KMS-11 (cell line): Measurements from ENCODE around the gene MAN1B1.
"Not testable (repeated sequence)": the region's sequence is repeated elsewhere in the genome, so short reads cannot be mapped to it uniquely, and the experiment has no call there.

ENCODE experiments used
- H2AFZ ChIP-seq: fragments of 200-600 bp; sonication (generic); 2 replicates; pipeline ENCODE4 v1.6.1; 2016; ENCODE audit warnings: antibody characterized with exemption, mixed run types, low read depth
- H3K27ac ChIP-seq: fragments of 200-600 bp; sonication (generic); 2 replicates; pipeline ENCODE4 v1.6.1; 2016; ENCODE audit warnings: mild to moderate bottlenecking, mixed run types
- H3K27me3 ChIP-seq: fragments of 200-600 bp; sonication (generic); 2 replicates; pipeline ENCODE4 v1.6.1; 2017; ENCODE audit warnings: mild to moderate bottlenecking, low read depth, mixed run types, moderate library complexity; ENCODE audit not compliant: insufficient read depth
- H3K36me3 ChIP-seq: fragments of 200-600 bp; sonication (generic); 2 replicates; pipeline ENCODE4 v1.6.1; 2017; ENCODE audit warnings: mild to moderate bottlenecking, mixed run types; ENCODE audit not compliant: insufficient read depth
- H3K4me1 ChIP-seq: fragments of 200-600 bp; sonication (generic); 2 replicates; pipeline ENCODE4 v1.6.1; 2016; ENCODE audit warnings: mild to moderate bottlenecking, low read depth, mixed run types; ENCODE audit not compliant: poor library complexity, severe bottlenecking
- H3K4me2 ChIP-seq: fragments of 200-600 bp; sonication (generic); 2 replicates; pipeline ENCODE4 v1.7.0; 2016; ENCODE audit warnings: mild to moderate bottlenecking, mixed run types
- H3K4me3 ChIP-seq: fragments of 200-600 bp; sonication (generic); IDR thresholded peaks from 2 replicates; pipeline ENCODE4 v1.6.1; 2017; ENCODE audit warnings: low read depth, low read length, mixed read lengths; ENCODE audit not compliant: insufficient read depth
- H3K79me2 ChIP-seq: fragments of 200-600 bp; sonication (generic); 2 replicates; pipeline ENCODE4 v1.6.1; 2016; ENCODE audit warnings: low read depth, mixed run types; ENCODE audit not compliant: insufficient read depth
- H3K9ac ChIP-seq: fragments of 200-600 bp; sonication (generic); 2 replicates; pipeline ENCODE4 v1.6.1; 2016; ENCODE audit warnings: mild to moderate bottlenecking, mixed run types
- H4K20me1 ChIP-seq: fragments of 200-600 bp; sonication (generic); 2 replicates; pipeline ENCODE4 v1.6.1; 2016; ENCODE audit warnings: mild to moderate bottlenecking, mixed run types; ENCODE audit not compliant: insufficient read depth
- CTCF ChIP-seq: fragments of 200-600 bp; sonication (generic); conservative IDR thresholded peaks from 2 replicates; pipeline ENCODE4 v1.6.1; 2017; ENCODE audit warnings: low read depth, mild to moderate bottlenecking, antibody characterized with exemption, low read length, moderate library complexity, mixed read lengths

MAN1B1 gene

GRCh38 chr9:137062384-137062783 is 24.4 kb upstream of the MAN1B1 start:
- Histone ChIP-seq H3K4me2 (no peak overlapping the region), H3K4me3 (no peak overlapping the region), H3K27ac (no peak overlapping the region), H3K27me3 (peaks cover 32% of the 10 kb centered on the region; the same call in 1 of the 2 replicates), H3K9ac (no peak overlapping the region), H3K79me2 (no peaks in the 10 kb centered on the region), H2AFZ (no peak overlapping the region), H4K20me1 (no peaks in the 10 kb centered on the region), H3K4me1 (peaks cover 3% of the 10 kb centered on the region), H3K36me3 (no peaks in the 10 kb centered on the region)
- TF ChIP-seq CTCF = no peak

GRCh38 chr9:137062798-137063197 is 24.0 kb upstream of the MAN1B1 start:
- not testable (repeated sequence) for H3K4me3 ChIP-seq, H3K79me2 ChIP-seq, H3K4me1 ChIP-seq, H2AFZ ChIP-seq, H3K27ac ChIP-seq, H4K20me1 ChIP-seq, H3K4me2 ChIP-seq, H3K36me3 ChIP-seq, H3K9ac ChIP-seq
- H3K27me3 ChIP-seq = peaks cover 28% of the 10 kb centered on the region; the same call in 1 of the 2 replicates

GRCh38 chr9:137063311-137064026 is 23.3 kb upstream of the MAN1B1 start:
- H2AFZ ChIP-seq = no peak overlapping the region

GRCh38 chr9:137064027-137064879 is 22.5 kb upstream of the MAN1B1 start:
- Histone ChIP-seq H3K27me3 (peaks cover 13% of the 10 kb centered on the region; the same call in 1 of the 2 replicates), H3K4me3 (no peak overlapping the region), H4K20me1 (0 out of 2 replicates have a peak, but pooled peaks cover 2% of the 10 kb centered on the region), H3K79me2 (no peaks in the 10 kb centered on the region), H3K27ac (no peak overlapping the region), H3K4me2 (no peak overlapping the region), H3K9ac (no peak overlapping the region), H2AFZ (no peak overlapping the region), H3K36me3 (no peaks in the 10 kb centered on the region), H3K4me1 (peaks cover 14% of the 10 kb centered on the region)
- peak; percentile 88 for TF ChIP-seq CTCF

More at GRCh38 chr9:137063311-137064026, 23.3 kb upstream of the MAN1B1 start:
- no peaks in the 10 kb centered on the region for H3K79me2 ChIP-seq
- peaks cover 21% of the 10 kb centered on the region; the same call in 1 of the 2 replicates for H3K27me3 ChIP-seq
- TF ChIP-seq CTCF = no peak
- no peak overlapping the region for H3K4me2 ChIP-seq
- no peak overlapping the region for H3K27ac ChIP-seq
- no peak overlapping the region for H3K9ac ChIP-seq
- H3K4me3 ChIP-seq = no peak overlapping the region
- H4K20me1 ChIP-seq = no peaks in the 10 kb centered on the region
- H3K36me3 ChIP-seq = no peaks in the 10 kb centered on the region
- peaks cover 7% of the 10 kb centered on the region for H3K4me1 ChIP-seq

GRCh38 chr9:137064880-137065164 is 22.0 kb upstream of the MAN1B1 start:
- Histone ChIP-seq H4K20me1 (0 out of 2 replicates have a peak, but pooled peaks cover 6% of the 10 kb centered on the region), H3K27me3 (peaks cover 10% of the 10 kb centered on the region; the same call in 1 of the 2 replicates), H3K4me3 (no peak overlapping the region), H3K9ac (no peak overlapping the region), H3K4me1 (peaks cover 18% of the 10 kb centered on the region), H2AFZ (no peak overlapping the region), H3K27ac (no peak overlapping the region), H3K79me2 (no peaks in the 10 kb centered on the region), H3K36me3 (no peaks in the 10 kb centered on the region), H3K4me2 (no peak overlapping the region)
- no peak for TF ChIP-seq CTCF
